MCF 10A (cell line): ENCODE results near the gene DNAH10. TPM values are rescaled to one million over a fixed set of nuclear protein-coding genes. Genes with fewer than 3 reads are reported as not detected.

Experiments
- Bru-seq: library from RNA; stranded (reverse); fragments of 400-500 nt; gene quantifications from one replicate; lab custom pipeline; 2021; lab: Mats Ljungman, UMichigan
- BruChase-seq, 2 experiments: library from RNA; stranded (reverse); fragments of 400-500 nt; gene quantifications; one replicate each; lab custom pipeline; 2021; lab: Mats Ljungman, UMichigan
- BruUV-seq: library from RNA; stranded (reverse); fragments of 400-500 nt; replicated peaks from 2 replicates; lab custom pipeline; 2021; lab: Mats Ljungman, UMichigan
- CTCF ChIA-PET: fragments of 300-600 bp; sonication (Branson Sonifier 250); formaldehyde crosslinking; extraction: SDS; loops from one replicate; lab custom pipeline; 2021; ENCODE audit warnings: antibody characterized with exemption, inconsistent platforms; lab: Yijun Ruan, JAX
- POLR2A ChIA-PET: fragments of 300-600, 350-650 bp; sonication (Branson Sonifier 250); formaldehyde crosslinking; extraction: SDS; loops from one replicate; lab custom pipeline; 2020; ENCODE audit warnings: antibody characterized with exemption, inconsistent platforms; lab: Yijun Ruan, JAX
- DNase-seq: peaks from one replicate; pipeline ENCODE4 v3.0.0-alpha.2; 2018; ENCODE audit not compliant: unreplicated experiment
- H3K27ac Mint-ChIP-seq: one replicate; pipeline ENCODE4 v1.8.0; 2022; ENCODE audit warnings: mild to moderate bottlenecking, low read depth, mixed read lengths; ENCODE audit not compliant: unreplicated experiment
- H3K27me3 Mint-ChIP-seq: one replicate; pipeline ENCODE4 v1.8.0; 2022; ENCODE audit warnings: mixed read lengths; ENCODE audit not compliant: insufficient read depth, unreplicated experiment
- H3K36me3 Mint-ChIP-seq: one replicate; pipeline ENCODE4 v1.8.0; 2022; ENCODE audit warnings: mild to moderate bottlenecking, moderate library complexity, mixed read lengths; ENCODE audit not compliant: insufficient read depth, unreplicated experiment
- H3K4me1 Mint-ChIP-seq: one replicate; pipeline ENCODE4 v1.8.0; 2022; ENCODE audit warnings: mixed read lengths; ENCODE audit not compliant: insufficient read depth, unreplicated experiment
- H3K4me3 Mint-ChIP-seq: one replicate; pipeline ENCODE4 v1.8.0; 2022; ENCODE audit warnings: mild to moderate bottlenecking, moderate library complexity, mixed read lengths; ENCODE audit not compliant: unreplicated experiment
- H3K9me3 Mint-ChIP-seq: one replicate; pipeline ENCODE4 v1.8.0; 2022; ENCODE audit warnings: mixed read lengths; ENCODE audit not compliant: unreplicated experiment
- intact Hi-C: fragments of 100-400 bp; cut with micrococcal nuclease; formaldehyde crosslinking; loops from 2 replicates; pipeline ENCODE4 v1.14.1; 2022
- long read RNA-seq: library from polyadenylated mRNA; stranded (forward); transcript quantifications from one replicate; pipeline ENCODE4 v2.0.0, GENCODE V29; 2022
- total RNA-seq: library from RNA; stranded (reverse); gene quantifications from 2 replicates; pipeline ENCODE4 v1.2.3, GENCODE V29; 2022
- TF ChIP-seq, protein P1 (sequence below): fragments of 200-600 bp; IDR thresholded peaks from one replicate; pipeline ENCODE4 v1.8.0; 2022; ENCODE audit warnings: antibody characterized with exemption, mild to moderate bottlenecking; ENCODE audit not compliant: unreplicated experiment

The DNAH10 gene, protein sequence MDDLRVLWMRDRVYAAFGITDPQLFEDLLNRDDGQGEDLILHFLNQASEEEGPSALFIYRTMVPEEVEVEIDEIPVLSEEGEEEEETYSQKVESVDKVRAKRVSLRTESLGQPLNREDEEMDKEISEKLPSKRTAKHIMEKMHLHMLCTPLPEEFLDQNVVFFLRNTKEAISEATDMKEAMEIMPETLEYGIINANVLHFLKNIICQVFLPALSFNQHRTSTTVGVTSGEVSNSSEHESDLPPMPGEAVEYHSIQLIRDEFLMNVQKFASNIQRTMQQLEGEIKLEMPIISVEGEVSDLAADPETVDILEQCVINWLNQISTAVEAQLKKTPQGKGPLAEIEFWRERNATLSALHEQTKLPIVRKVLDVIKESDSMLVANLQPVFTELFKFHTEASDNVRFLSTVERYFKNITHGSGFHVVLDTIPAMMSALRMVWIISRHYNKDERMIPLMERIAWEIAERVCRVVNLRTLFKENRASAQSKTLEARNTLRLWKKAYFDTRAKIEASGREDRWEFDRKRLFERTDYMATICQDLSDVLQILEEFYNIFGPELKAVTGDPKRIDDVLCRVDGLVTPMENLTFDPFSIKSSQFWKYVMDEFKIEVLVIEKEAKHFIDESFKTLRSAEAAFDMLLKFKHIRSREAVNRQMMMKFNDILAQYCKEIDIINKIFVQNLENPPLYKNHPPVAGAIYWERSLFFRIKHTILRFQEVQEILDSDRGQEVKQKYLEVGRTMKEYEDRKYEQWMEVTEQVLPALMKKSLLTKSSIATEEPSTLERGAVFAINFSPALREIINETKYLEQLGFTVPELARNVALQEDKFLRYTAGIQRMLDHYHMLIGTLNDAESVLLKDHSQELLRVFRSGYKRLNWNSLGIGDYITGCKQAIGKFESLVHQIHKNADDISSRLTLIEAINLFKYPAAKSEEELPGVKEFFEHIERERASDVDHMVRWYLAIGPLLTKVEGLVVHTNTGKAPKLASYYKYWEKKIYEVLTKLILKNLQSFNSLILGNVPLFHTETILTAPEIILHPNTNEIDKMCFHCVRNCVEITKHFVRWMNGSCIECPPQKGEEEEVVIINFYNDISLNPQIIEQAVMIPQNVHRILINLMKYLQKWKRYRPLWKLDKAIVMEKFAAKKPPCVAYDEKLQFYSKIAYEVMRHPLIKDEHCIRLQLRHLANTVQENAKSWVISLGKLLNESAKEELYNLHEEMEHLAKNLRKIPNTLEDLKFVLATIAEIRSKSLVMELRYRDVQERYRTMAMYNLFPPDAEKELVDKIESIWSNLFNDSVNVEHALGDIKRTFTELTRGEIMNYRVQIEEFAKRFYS (N-terminal part only)
- total RNA-seq: 0.21 and 0.22 TPM in 2 replicates
- percentile 19 among the genes with signal in this experiment for Bru-seq, nascent RNA
- percentile 38 among the genes with signal in this experiment for BruChase-seq, experiment 1, labeled RNA remaining after a 6-hour chase
- BruChase-seq, experiment 2, labeled RNA remaining after a 2-hour chase: percentile 26 among the genes with signal in this experiment
- long read RNA-seq: 0 reads

DNA sequence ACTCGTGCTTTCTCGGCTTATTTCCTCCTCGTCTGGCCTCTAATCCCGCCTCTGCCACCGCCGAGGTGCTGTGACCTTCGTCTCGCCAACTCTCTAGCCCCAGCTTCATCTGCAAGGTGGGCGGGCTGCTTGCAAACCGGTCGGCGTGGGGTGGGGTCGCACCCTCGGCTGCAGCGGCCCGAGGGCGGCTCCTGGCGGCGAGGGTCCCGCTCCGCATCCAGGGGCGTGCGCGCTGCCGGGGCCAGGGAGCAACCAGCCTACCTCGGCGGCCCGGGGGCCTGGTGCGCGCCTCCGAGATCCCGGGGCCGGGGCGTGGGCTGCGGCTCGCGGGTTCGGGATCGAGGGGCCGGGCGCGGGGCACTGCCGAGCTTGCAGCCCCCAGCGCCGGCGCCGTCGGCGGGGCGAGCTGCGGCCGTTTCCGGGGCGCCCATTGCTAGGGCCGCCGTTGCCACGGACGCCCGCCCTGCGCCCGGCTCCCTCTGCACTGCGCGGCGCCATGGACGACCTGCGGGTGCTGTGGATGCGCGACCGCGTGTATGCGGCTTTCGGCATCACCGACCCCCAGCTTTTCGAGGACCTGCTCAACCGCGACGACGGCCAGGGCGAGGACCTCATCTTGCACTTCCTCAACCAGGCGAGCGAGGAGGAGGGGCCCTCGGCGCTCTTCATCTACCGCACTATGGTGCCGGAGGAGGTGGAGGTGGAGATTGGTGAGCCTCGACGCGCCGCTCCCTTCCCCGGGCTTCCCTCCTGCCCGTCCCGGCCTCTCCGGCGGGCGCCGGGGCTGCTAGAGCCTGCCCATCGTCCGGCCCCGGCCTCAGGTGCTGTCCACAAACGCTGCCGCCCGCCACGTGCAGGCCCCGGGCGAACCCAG, at the start of gene DNAH10:
Gene DNAH10, plus strand, starts transcription at position 461 of the 874 bp plus-strand sequence. Its CDS starts 36 bp downstream, at position 497.
- TF ChIP-seq, protein P1, sequence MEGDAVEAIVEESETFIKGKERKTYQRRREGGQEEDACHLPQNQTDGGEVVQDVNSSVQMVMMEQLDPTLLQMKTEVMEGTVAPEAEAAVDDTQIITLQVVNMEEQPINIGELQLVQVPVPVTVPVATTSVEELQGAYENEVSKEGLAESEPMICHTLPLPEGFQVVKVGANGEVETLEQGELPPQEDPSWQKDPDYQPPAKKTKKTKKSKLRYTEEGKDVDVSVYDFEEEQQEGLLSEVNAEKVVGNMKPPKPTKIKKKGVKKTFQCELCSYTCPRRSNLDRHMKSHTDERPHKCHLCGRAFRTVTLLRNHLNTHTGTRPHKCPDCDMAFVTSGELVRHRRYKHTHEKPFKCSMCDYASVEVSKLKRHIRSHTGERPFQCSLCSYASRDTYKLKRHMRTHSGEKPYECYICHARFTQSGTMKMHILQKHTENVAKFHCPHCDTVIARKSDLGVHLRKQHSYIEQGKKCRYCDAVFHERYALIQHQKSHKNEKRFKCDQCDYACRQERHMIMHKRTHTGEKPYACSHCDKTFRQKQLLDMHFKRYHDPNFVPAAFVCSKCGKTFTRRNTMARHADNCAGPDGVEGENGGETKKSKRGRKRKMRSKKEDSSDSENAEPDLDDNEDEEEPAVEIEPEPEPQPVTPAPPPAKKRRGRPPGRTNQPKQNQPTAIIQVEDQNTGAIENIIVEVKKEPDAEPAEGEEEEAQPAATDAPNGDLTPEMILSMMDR: no peak
- H3K4me1 Mint-ChIP-seq: peaks cover 11% of the 10 kb centered on the region
- intact Hi-C loops: no loop called here
- peaks cover 8% of the 10 kb centered on the region for H3K36me3 Mint-ChIP-seq
- CTCF ChIA-PET: no interaction called here
- H3K9me3 Mint-ChIP-seq: no peaks in the 10 kb centered on the region
- no peak within 1 kb of the TSS for H3K27ac Mint-ChIP-seq
- BruUV-seq: no TSS peak
- DNase-seq: no peak
- H3K4me3 Mint-ChIP-seq: no peak within 1 kb of the TSS
- no peaks in the 10 kb centered on the region for H3K27me3 Mint-ChIP-seq
- POLR2A ChIA-PET: no interaction called here

DNA sequence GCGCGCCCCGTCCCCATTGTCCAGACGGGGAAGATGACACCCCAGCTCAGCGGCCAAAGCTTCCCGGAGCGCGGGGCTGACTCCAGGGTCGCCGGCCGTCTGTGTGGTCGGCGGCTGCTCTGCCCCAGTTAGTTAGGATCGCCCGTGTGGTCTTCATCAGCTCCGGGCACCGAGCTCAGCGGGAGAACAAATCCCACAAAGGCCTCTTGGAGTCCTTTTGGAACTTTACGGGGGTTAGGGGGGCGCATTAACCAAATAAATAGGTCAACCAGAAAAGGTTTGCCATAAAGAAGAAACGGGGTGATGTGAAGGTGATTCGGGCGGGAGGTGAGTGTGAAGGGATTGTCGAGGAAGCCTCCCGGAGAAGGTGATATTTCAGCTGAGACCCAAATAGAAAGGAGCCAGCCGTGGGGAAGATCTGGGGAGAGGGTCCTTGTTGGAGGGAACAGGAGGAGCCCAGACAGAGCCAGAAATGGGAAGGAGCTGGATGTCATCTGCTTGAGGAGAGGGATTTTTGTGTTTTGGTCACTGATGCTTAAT, 49.3 kb upstream of the DNAH10 start:
- DNase-seq: peak; percentile 14
- peaks cover 11% of the 10 kb centered on the region for H3K36me3 Mint-ChIP-seq
- H3K27me3 Mint-ChIP-seq: no peaks in the 10 kb centered on the region
- intact Hi-C loops: loop anchor here (2.0 kb wide), 1 partner anchor 52 kb away; no protein-coding TSS in a partner anchor
- no peaks in the 10 kb centered on the region for H3K9me3 Mint-ChIP-seq
- ChIA-PET CTCF (interaction anchor here (0.6 to 1.6 kb wide), 4 partner anchors 13 to 833 kb away, joined by 3 to 5 read pairs (median 4); no protein-coding TSS in a partner anchor), POLR2A (interaction anchor here (0.6 to 2.8 kb wide), 14 partner anchors 12 to 1087 kb away, joined by 3 to 27 read pairs (median 5); partner anchors contain the start of genes DDX55, EIF2B1, GTF2H3 and TCTN2)
- TF ChIP-seq, protein P1: no peak
- BruUV-seq: no TSS peak
- H3K4me1 Mint-ChIP-seq: peaks cover 16% of the 10 kb centered on the region
- peak overlapping the region; percentile 91 for H3K4me3 Mint-ChIP-seq
- peak overlapping the region; percentile 93 for H3K27ac Mint-ChIP-seq

GRCh38 chr12:123713398-123713797, 48.7 kb upstream of the DNAH10 start:
- Mint-ChIP-seq H3K27me3 (no peaks in the 10 kb centered on the region), H3K4me1 (peaks cover 16% of the 10 kb centered on the region), H3K27ac (peak overlapping the region; percentile 93), H3K9me3 (no peaks in the 10 kb centered on the region), H3K4me3 (peak overlapping the region; percentile 91), H3K36me3 (peaks cover 11% of the 10 kb centered on the region)
- peak; percentile 14 for DNase-seq
- TF ChIP-seq, protein P1: no peak
- intact Hi-C loops: loop anchor here (2.0 kb wide), 1 partner anchor 53 kb away; no protein-coding TSS in a partner anchor
- BruUV-seq: TSS peak; percentile 51
- CTCF ChIA-PET: interaction anchor here (0.6 to 1.6 kb wide), 3 partner anchors 13 to 272 kb away, joined by 3 to 5 read pairs (median 3); no protein-coding TSS in a partner anchor
- POLR2A ChIA-PET: interaction anchor here (0.6 to 2.8 kb wide), 12 partner anchors 12 to 277 kb away, joined by 3 to 27 read pairs (median 6); partner anchors contain the start of genes DDX55, EIF2B1, GTF2H3 and TCTN2
